ENCODE measurements around the gene DTNB.
"Not testable (repeated sequence)": the region's sequence is repeated elsewhere in the genome, so short reads cannot be mapped to it uniquely, and the experiment has no call there.

The DTNB gene

GRCh38 chr2:25537526-25537925, 135.9 kb downstream of the DTNB start:
- no peak for DNase-seq

GRCh38 chr2:25535411-25536289, 137.7 kb downstream of the DTNB start:
- DNase-seq: not testable (repeated sequence)

GRCh38 chr2:25534937-25535336, 138.4 kb downstream of the DTNB start:
- DNase-seq: not testable (repeated sequence)

- DNase-seq: no peak
Measured at GRCh38 chr2:25534455-25534854, 138.9 kb downstream of the DTNB start.

GRCh38 chr2:25533771-25534170, 139.6 kb downstream of the DTNB start:
- not testable (repeated sequence) for DNase-seq

GRCh38 chr2:25532521-25532920, 140.9 kb downstream of the DTNB start:
- no peak for DNase-seq

- no peak for DNase-seq
Measured at GRCh38 chr2:25529034-25529433, 144.3 kb downstream of the DTNB start.

GRCh38 chr2:25528173-25528572, 145.2 kb downstream of the DTNB start:
- DNase-seq: no peak

GRCh38 chr2:25524507-25524906, 148.9 kb downstream of the DTNB start:
- no peak for DNase-seq

GRCh38 chr2:25523060-25523459, 150.3 kb downstream of the DTNB start:
- no peak for DNase-seq

- no peak for DNase-seq
Measured at GRCh38 chr2:25521665-25522387, 151.6 kb downstream of the DTNB start.

GRCh38 chr2:25521126-25521525, 152.3 kb downstream of the DTNB start:
- no peak for DNase-seq

GRCh38 chr2:25517701-25518100, 155.7 kb downstream of the DTNB start:
- no peak for DNase-seq

- DNase-seq: no peak
Measured at GRCh38 chr2:25514043-25514637, 159.2 kb downstream of the DTNB start.

- DNase-seq: no peak
Measured at GRCh38 chr2:25512707-25513106, 160.7 kb downstream of the DTNB start.

- DNase-seq: no peak
Measured at GRCh38 chr2:25506226-25506625, 167.2 kb downstream of the DTNB start.

GRCh38 chr2:25505622-25506021, 167.8 kb downstream of the DTNB start:
- DNase-seq: no peak

GRCh38 chr2:25505182-25505581, 168.2 kb downstream of the DTNB start:
- DNase-seq: no peak

GRCh38 chr2:25504266-25504665, 169.1 kb downstream of the DTNB start:
- DNase-seq: no peak

GRCh38 chr2:25499157-25499556, 174.2 kb downstream of the DTNB start:
- no peak for DNase-seq

- no peak for DNase-seq
Measured at GRCh38 chr2:25497918-25498407, 175.4 kb downstream of the DTNB start.

- no peak for DNase-seq
Measured at GRCh38 chr2:25497229-25497917, 176.0 kb downstream of the DTNB start.

GRCh38 chr2:25494616-25495015, 178.8 kb downstream of the DTNB start:
- DNase-seq: no peak
